WTC11 (cell line): ENCODE results near the gene DYRK1A. TPM values are rescaled to one million over a fixed set of nuclear protein-coding genes. Genes with fewer than 3 reads are reported as not detected.

Experiments used
- ATAC-seq: fragments of 200-7000 bp; cut with Tn5 transposase; 2 replicates; pipeline ENCODE4 v1.10.0; 2021; ENCODE audit warnings: mild to moderate bottlenecking, moderate library complexity
- CTCF ChIA-PET: fragments of 300-600 bp; sonication (Branson Sonifier 250); formaldehyde crosslinking; loops from one replicate; lab custom pipeline; 2021; ENCODE audit warnings: antibody characterized with exemption; lab: Charles Lee
- POLR2A ChIA-PET: fragments of 350-600 bp; sonication (Branson Sonifier 250); formaldehyde crosslinking; loops from one replicate; lab custom pipeline; 2021; ENCODE audit warnings: antibody characterized with exemption; lab: Charles Lee
- DNase-seq: peaks from one replicate; pipeline ENCODE4 v3.0.0; 2021; ENCODE audit warnings: low spot score
- H3K27ac Mint-ChIP-seq: 2 replicates; pipeline ENCODE4 v1.8.0; 2021; ENCODE audit warnings: mixed read lengths
- H3K27me3 Mint-ChIP-seq: 2 replicates; pipeline ENCODE4 v1.8.0; 2021; ENCODE audit warnings: low read depth, mild to moderate bottlenecking, moderate library complexity, mixed read lengths
- H3K36me3 Mint-ChIP-seq: 2 replicates; pipeline ENCODE4 v1.8.0; 2021; ENCODE audit warnings: mixed read lengths
- H3K4me1 Mint-ChIP-seq: 2 replicates; pipeline ENCODE4 v1.8.0; 2022; ENCODE audit warnings: mixed read lengths
- H3K4me3 Mint-ChIP-seq: 2 replicates; pipeline ENCODE4 v1.8.0; 2021; ENCODE audit warnings: mild to moderate bottlenecking, moderate library complexity, mixed read lengths
- H3K9me3 Mint-ChIP-seq: 2 replicates; pipeline ENCODE4 v1.8.0; 2021; ENCODE audit warnings: mixed read lengths
- AR ChIP-seq: fragments of 250-450 bp; sonication (Bioruptor Pico); IDR thresholded peaks from 2 replicates; pipeline ENCODE4 v1.9.0; 2021; ENCODE audit warnings: mild to moderate bottlenecking
- ATF1 ChIP-seq: sonication (generic); formaldehyde crosslinking; IDR thresholded peaks from 2 replicates; pipeline ENCODE4 v1.8.1; 2023; ENCODE audit warnings: mild to moderate bottlenecking, moderate library complexity, missing genetic modification reagents
- CBFB ChIP-seq: sonication (generic); formaldehyde crosslinking; IDR thresholded peaks from 2 replicates; pipeline ENCODE4 v1.8.1; 2022; ENCODE audit warnings: mild to moderate bottlenecking, low read depth, missing genetic modification reagents
- CREB1 ChIP-seq: sonication (generic); formaldehyde crosslinking; IDR thresholded peaks from 2 replicates; pipeline ENCODE4 v1.8.0; 2023; ENCODE audit warnings: mild to moderate bottlenecking, missing genetic modification reagents
- CREM ChIP-seq: sonication (generic); formaldehyde crosslinking; IDR thresholded peaks from 2 replicates; pipeline ENCODE4 v1.8.1; 2022; ENCODE audit warnings: mild to moderate bottlenecking, missing genetic modification reagents, moderate library complexity
- E2F5 ChIP-seq: sonication (generic); formaldehyde crosslinking; IDR thresholded peaks from 2 replicates; pipeline ENCODE4 v1.8.1; 2022; ENCODE audit warnings: mild to moderate bottlenecking, moderate library complexity, missing genetic modification reagents
- ELF4 ChIP-seq: sonication (generic); formaldehyde crosslinking; IDR thresholded peaks from 2 replicates; pipeline ENCODE4 v1.8.1; 2022; ENCODE audit warnings: low read depth, mild to moderate bottlenecking, moderate library complexity, missing genetic modification reagents
- ESRRA ChIP-seq: sonication (generic); formaldehyde crosslinking; IDR thresholded peaks from 2 replicates; pipeline ENCODE4 v1.8.1; 2022; ENCODE audit warnings: mild to moderate bottlenecking, missing genetic modification reagents, borderline replicate concordance
- ETV6 ChIP-seq: sonication (generic); formaldehyde crosslinking; IDR thresholded peaks from 2 replicates; pipeline ENCODE4 v1.8.1; 2022; ENCODE audit warnings: mild to moderate bottlenecking, missing genetic modification reagents
- GABPB1 ChIP-seq: sonication (generic); formaldehyde crosslinking; IDR thresholded peaks from 2 replicates; pipeline ENCODE4 v1.8.1; 2023; ENCODE audit warnings: mild to moderate bottlenecking, missing genetic modification reagents
- GRHL2 ChIP-seq: fragments of 250-450 bp; sonication (Bioruptor Pico); IDR thresholded peaks from 2 replicates; pipeline ENCODE4 v1.8.0; 2022; ENCODE audit warnings: mild to moderate bottlenecking, moderate library complexity; ENCODE audit not compliant: insufficient replicate concordance, severe bottlenecking
- JAZF1 ChIP-seq: fragments of 250-450 bp; sonication (Bioruptor Pico); IDR thresholded peaks from 2 replicates; pipeline ENCODE4 v1.9.0; 2021; ENCODE audit warnings: moderate library complexity, mild to moderate bottlenecking, inconsistent platforms
- KAT7 ChIP-seq: sonication (generic); formaldehyde crosslinking; IDR thresholded peaks from 2 replicates; pipeline ENCODE4 v1.8.1; 2023; ENCODE audit warnings: missing genetic modification reagents, mild to moderate bottlenecking, borderline replicate concordance
- MLX ChIP-seq: sonication (generic); formaldehyde crosslinking; IDR thresholded peaks from 2 replicates; pipeline ENCODE4 v1.8.1; 2023; ENCODE audit warnings: mild to moderate bottlenecking, missing genetic modification reagents, moderate library complexity
- MXD4 ChIP-seq: fragments of 250-450 bp; sonication (Bioruptor Pico); IDR thresholded peaks from 2 replicates; pipeline ENCODE4 v1.8.0; 2021; ENCODE audit warnings: mild to moderate bottlenecking, moderate library complexity, borderline replicate concordance
- NFATC4 ChIP-seq: fragments of 250-450 bp; sonication (Bioruptor Pico); IDR thresholded peaks from 2 replicates; pipeline ENCODE4 v1.9.0; 2021; ENCODE audit warnings: mild to moderate bottlenecking
- NFE2L1 ChIP-seq: sonication (generic); formaldehyde crosslinking; IDR thresholded peaks from 2 replicates; pipeline ENCODE4 v1.8.1; 2023; ENCODE audit warnings: missing genetic modification reagents
- PREB ChIP-seq: sonication (generic); formaldehyde crosslinking; IDR thresholded peaks from 2 replicates; pipeline ENCODE4 v1.8.1; 2022; ENCODE audit warnings: mild to moderate bottlenecking, missing genetic modification reagents, moderate library complexity, borderline replicate concordance
- RELA ChIP-seq: sonication (generic); formaldehyde crosslinking; IDR thresholded peaks from 2 replicates; pipeline ENCODE4 v1.8.1; 2022; ENCODE audit warnings: missing genetic modification reagents, mild to moderate bottlenecking, borderline replicate concordance
- SMAD4 ChIP-seq: sonication (generic); formaldehyde crosslinking; IDR thresholded peaks from 2 replicates; pipeline ENCODE4 v1.8.0; 2022; ENCODE audit warnings: mild to moderate bottlenecking, missing genetic modification reagents
- SP1 ChIP-seq: sonication (generic); formaldehyde crosslinking; conservative IDR thresholded peaks from 2 replicates; pipeline ENCODE4 v1.8.1; 2022; ENCODE audit warnings: missing genetic modification reagents
- TEAD1 ChIP-seq: sonication (generic); formaldehyde crosslinking; IDR thresholded peaks from 2 replicates; pipeline ENCODE4 v1.8.0; 2022; ENCODE audit warnings: mild to moderate bottlenecking, missing genetic modification reagents
- TP53 ChIP-seq: sonication (generic); formaldehyde crosslinking; IDR thresholded peaks from 2 replicates; pipeline ENCODE4 v1.8.1; 2023; ENCODE audit warnings: mild to moderate bottlenecking, missing genetic modification reagents
- USF1 ChIP-seq: sonication (generic); formaldehyde crosslinking; IDR thresholded peaks from 2 replicates; pipeline ENCODE4 v1.8.0; 2022; ENCODE audit warnings: mild to moderate bottlenecking, missing genetic modification reagents
- USF2 ChIP-seq: sonication (generic); formaldehyde crosslinking; IDR thresholded peaks from 2 replicates; pipeline ENCODE4 v1.8.1; 2023; ENCODE audit warnings: mild to moderate bottlenecking, missing genetic modification reagents, moderate library complexity
- ZBTB43 ChIP-seq: sonication (generic); formaldehyde crosslinking; IDR thresholded peaks from 2 replicates; pipeline ENCODE4 v1.8.1; 2023; ENCODE audit warnings: mild to moderate bottlenecking, missing genetic modification reagents
- ZNF121 ChIP-seq: sonication (generic); formaldehyde crosslinking; IDR thresholded peaks from 2 replicates; pipeline ENCODE4 v1.8.0; 2023; ENCODE audit warnings: missing genetic modification reagents
- ZNF232 ChIP-seq: sonication (generic); formaldehyde crosslinking; IDR thresholded peaks from 2 replicates; pipeline ENCODE4 v1.8.0; 2022; ENCODE audit warnings: mild to moderate bottlenecking, missing genetic modification reagents
- ZNF263 ChIP-seq: sonication (generic); formaldehyde crosslinking; IDR thresholded peaks from 2 replicates; pipeline ENCODE4 v1.8.1; 2022; ENCODE audit warnings: low read depth, mild to moderate bottlenecking, moderate library complexity, missing genetic modification reagents
- ZNF416 ChIP-seq: fragments of 250-450 bp; sonication (Bioruptor Pico); IDR thresholded peaks from 2 replicates; pipeline ENCODE4 v1.9.0; 2021; ENCODE audit warnings: mild to moderate bottlenecking, inconsistent platforms
- total RNA-seq: library from RNA; stranded (reverse); gene quantifications from 3 replicates; pipeline ENCODE4 v1.2.3, GENCODE V29; 2021

DYRK1A gene
- total RNA-seq, 1 experiment from 2014 or later: 56.5 TPM

GRCh38 chr21:37511848-37512247 is 145.3 kb downstream of the DYRK1A start:
- POLR2A ChIA-PET: no interaction called here
- Mint-ChIP-seq H3K9me3 (peaks cover 3% of the 10 kb centered on the region; the same call in 1 of the 2 replicates), H3K4me1 (peaks cover 39% of the 10 kb centered on the region), H3K27me3 (no peaks in the 10 kb centered on the region), H3K27ac (peak overlapping the region; percentile 84), H3K4me3 (no peak overlapping the region), H3K36me3 (peaks cover 29% of the 10 kb centered on the region)
- ATAC-seq (no peak), DNase-seq (no peak)
- CTCF ChIA-PET: interaction anchor here (0.9 to 1.3 kb wide), 4 partner anchors 15 to 405 kb away, joined by 3 to 6 read pairs (median 3); no protein-coding TSS in a partner anchor
- TF ChIP-seq ETV6 (CRISPR knock-in tag) (no peak), ZNF416 (CRISPR knock-in tag) (no peak), MXD4 (CRISPR knock-in tag) (no peak), SMAD4 (no peak), CREM (CRISPR knock-in tag) (no peak), GRHL2 (CRISPR knock-in tag) (no peak), ZNF121 (no peak), TEAD1 (CRISPR knock-in tag) (no peak), MLX (CRISPR knock-in tag) (no peak), PREB (CRISPR knock-in tag) (no peak), RELA (CRISPR knock-in tag) (no peak), GABPB1 (CRISPR knock-in tag) (no peak), CBFB (CRISPR knock-in tag) (no peak), E2F5 (CRISPR knock-in tag) (no peak), USF2 (no peak), ZNF263 (CRISPR knock-in tag) (no peak), JAZF1 (CRISPR knock-in tag) (no peak), NFE2L1 (CRISPR knock-in tag) (no peak), CREB1 (CRISPR knock-in tag) (no peak)

- CTCF ChIA-PET: interaction anchor here (1.3 kb wide), 1 partner anchor 20 kb away, joined by 3 read pairs; no protein-coding TSS in a partner anchor
- H3K27ac Mint-ChIP-seq: no peak overlapping the region
- peaks cover 41% of the 10 kb centered on the region for H3K36me3 Mint-ChIP-seq
- H3K9me3 Mint-ChIP-seq: peaks cover 3% of the 10 kb centered on the region; the same call in 1 of the 2 replicates
- ATAC-seq: no peak
- POLR2A ChIA-PET: no interaction called here
- DNase-seq: no peak
- H3K4me3 Mint-ChIP-seq: no peak overlapping the region
- H3K27me3 Mint-ChIP-seq: no peaks in the 10 kb centered on the region
- peaks cover 49% of the 10 kb centered on the region for H3K4me1 Mint-ChIP-seq
- TF ChIP-seq ZNF121 (no peak), ATF1 (CRISPR knock-in tag) (no peak), ZBTB43 (CRISPR knock-in tag) (no peak), AR (CRISPR knock-in tag) (no peak), KAT7 (no peak), GABPB1 (CRISPR knock-in tag) (no peak), USF1 (no peak), ZNF263 (CRISPR knock-in tag) (no peak), SP1 (CRISPR knock-in tag) (no peak), ZNF232 (CRISPR knock-in tag) (no peak), ESRRA (CRISPR knock-in tag) (no peak), MXD4 (CRISPR knock-in tag) (no peak), NFATC4 (CRISPR knock-in tag) (no peak), ELF4 (CRISPR knock-in tag) (no peak), TP53 (CRISPR knock-in tag) (no peak)
These were observed 146.8 kb downstream of the DYRK1A start for GRCh38 chr21:37513383-37513782.
